OCI-LY1 (cell line): ENCODE results near the gene STYXL1.

Source experiments
- H2AFZ ChIP-seq: fragments of 200-600 bp; sonication (generic), shearing (Covaris generic); 2 replicates; pipeline ENCODE4 v1.6.0; 2014; ENCODE audit warnings: antibody characterized with exemption, mild to moderate bottlenecking, low read length
- H3F3A ChIP-seq: fragments of 200-600 bp; sonication (generic), shearing (Covaris generic); 2 replicates; pipeline ENCODE4 v1.6.0; 2014; ENCODE audit warnings: mild to moderate bottlenecking, antibody characterized with exemption, low read length, moderate library complexity; ENCODE audit not compliant: insufficient read depth
- H3K27ac ChIP-seq: fragments of 200-600 bp; sonication (generic); 2 replicates; pipeline ENCODE4 v1.5.1; 2014; ENCODE audit warnings: low read length, mixed run types, mild to moderate bottlenecking, low read depth; ENCODE audit not compliant: poor library complexity, severe bottlenecking
- H3K27me3 ChIP-seq: fragments of 200-600 bp; sonication (generic); 2 replicates; pipeline ENCODE4 v1.6.0; 2014; ENCODE audit warnings: antibody characterized with exemption, mild to moderate bottlenecking, low read length, moderate library complexity; ENCODE audit not compliant: insufficient read depth
- H3K36me3 ChIP-seq: fragments of 200-600 bp; sonication (generic); 2 replicates; pipeline ENCODE4 v1.6.1; 2014; ENCODE audit warnings: mild to moderate bottlenecking, antibody characterized with exemption, low read length, moderate library complexity, mixed read lengths; ENCODE audit not compliant: insufficient read depth
- H3K4me1 ChIP-seq: fragments of 200-600 bp; sonication (generic); 2 replicates; pipeline ENCODE4 v1.5.1; 2014; ENCODE audit warnings: mild to moderate bottlenecking, low read length, moderate library complexity; ENCODE audit not compliant: insufficient read depth, severe bottlenecking
- H3K4me2 ChIP-seq: fragments of 200-600 bp; sonication (generic), shearing (Covaris generic); 2 replicates; pipeline ENCODE4 v1.6.1; 2014; ENCODE audit warnings: low read length
- H3K4me3 ChIP-seq: fragments of 200-600 bp; sonication (generic); 2 replicates; pipeline ENCODE4 v1.5.1; 2014; ENCODE audit warnings: low read length, low read depth, mild to moderate bottlenecking, mixed read lengths; ENCODE audit not compliant: poor library complexity, severe bottlenecking
- H3K79me2 ChIP-seq: fragments of 200-600 bp; shearing (Covaris generic); 2 replicates; pipeline ENCODE4 v1.6.1; 2016; ENCODE audit warnings: mixed run types, low read length, mixed read lengths; ENCODE audit not compliant: insufficient read depth
- H3K9ac ChIP-seq: fragments of 200-600 bp; sonication (generic), shearing (Covaris generic); 2 replicates; pipeline ENCODE4 v1.6.1; 2014; ENCODE audit warnings: mild to moderate bottlenecking, low read length, mixed read lengths
- H3K9me2 ChIP-seq: fragments of 200-600 bp; sonication (generic), shearing (Covaris generic); 2 replicates; pipeline ENCODE4 v1.6.1; 2014; ENCODE audit warnings: low read depth, mild to moderate bottlenecking, low read length, mixed read lengths
- H3K9me3 ChIP-seq: fragments of 200-600 bp; shearing (Covaris generic); 2 replicates; pipeline ENCODE4 v1.6.1; 2014; ENCODE audit warnings: low read length, mixed read lengths
- H4K20me1 ChIP-seq: fragments of 200-600 bp; sonication (generic), shearing (Covaris generic); 2 replicates; pipeline ENCODE4 v1.6.0; 2016; ENCODE audit warnings: mild to moderate bottlenecking, low read length; ENCODE audit not compliant: insufficient read depth
- EZH2 ChIP-seq: fragments of 200-600 bp; sonication (generic), shearing (Covaris generic); IDR thresholded peaks from 2 replicates; pipeline ENCODE4 v1.8.0; 2017; ENCODE audit warnings: borderline replicate concordance, mixed run types, mild to moderate bottlenecking, antibody characterized with exemption, low read length, moderate library complexity, mixed read lengths
- TF ChIP-seq, protein P1 (sequence below): fragments of 200-600 bp; sonication (generic), shearing (Covaris generic); IDR thresholded peaks from 2 replicates; pipeline ENCODE4 v1.5.1; 2017; ENCODE audit warnings: mild to moderate bottlenecking, antibody characterized with exemption, low read length, moderate library complexity, mixed read lengths

Gene STYXL1

DNA sequence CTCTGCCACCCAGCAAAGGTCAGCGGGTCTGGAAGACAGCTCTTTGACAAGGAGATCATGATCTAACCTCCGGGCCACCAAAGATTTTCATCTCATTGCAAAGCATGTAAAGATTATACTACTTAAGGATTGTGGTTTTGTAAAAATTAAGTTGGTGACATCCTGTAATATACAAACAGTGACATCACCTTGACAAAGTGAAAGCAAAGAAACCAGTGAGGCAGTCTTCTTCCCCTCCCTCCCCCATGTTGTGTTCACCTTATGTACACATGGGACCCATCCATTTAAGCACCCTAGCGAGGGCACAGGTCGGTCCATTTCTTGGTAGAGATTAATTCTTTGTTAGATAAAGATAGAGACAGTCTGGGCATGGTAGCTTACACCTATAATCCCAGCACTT is 4.0 kb upstream of the STYXL1 start:
- H3F3A ChIP-seq: no peaks in the 10 kb centered on the region
- peaks cover 81% of the 10 kb centered on the region for H3K36me3 ChIP-seq
- H3K4me1 ChIP-seq: peaks cover 15% of the 10 kb centered on the region
- no peaks in the 10 kb centered on the region for H3K27me3 ChIP-seq
- H3K79me2 ChIP-seq: peaks cover 64% of the 10 kb centered on the region
- no peak overlapping the region for H2AFZ ChIP-seq
- H3K9me3 ChIP-seq: no peaks in the 10 kb centered on the region
- H3K4me3 ChIP-seq: no peak overlapping the region
- no peaks in the 10 kb centered on the region for H4K20me1 ChIP-seq
- H3K9ac ChIP-seq: no peak overlapping the region
- no peaks in the 10 kb centered on the region for H3K9me2 ChIP-seq
- no peak for TF ChIP-seq EZH2
- TF ChIP-seq, protein P1, sequence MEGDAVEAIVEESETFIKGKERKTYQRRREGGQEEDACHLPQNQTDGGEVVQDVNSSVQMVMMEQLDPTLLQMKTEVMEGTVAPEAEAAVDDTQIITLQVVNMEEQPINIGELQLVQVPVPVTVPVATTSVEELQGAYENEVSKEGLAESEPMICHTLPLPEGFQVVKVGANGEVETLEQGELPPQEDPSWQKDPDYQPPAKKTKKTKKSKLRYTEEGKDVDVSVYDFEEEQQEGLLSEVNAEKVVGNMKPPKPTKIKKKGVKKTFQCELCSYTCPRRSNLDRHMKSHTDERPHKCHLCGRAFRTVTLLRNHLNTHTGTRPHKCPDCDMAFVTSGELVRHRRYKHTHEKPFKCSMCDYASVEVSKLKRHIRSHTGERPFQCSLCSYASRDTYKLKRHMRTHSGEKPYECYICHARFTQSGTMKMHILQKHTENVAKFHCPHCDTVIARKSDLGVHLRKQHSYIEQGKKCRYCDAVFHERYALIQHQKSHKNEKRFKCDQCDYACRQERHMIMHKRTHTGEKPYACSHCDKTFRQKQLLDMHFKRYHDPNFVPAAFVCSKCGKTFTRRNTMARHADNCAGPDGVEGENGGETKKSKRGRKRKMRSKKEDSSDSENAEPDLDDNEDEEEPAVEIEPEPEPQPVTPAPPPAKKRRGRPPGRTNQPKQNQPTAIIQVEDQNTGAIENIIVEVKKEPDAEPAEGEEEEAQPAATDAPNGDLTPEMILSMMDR: no peak
- no peak overlapping the region for H3K27ac ChIP-seq
- no peak overlapping the region for H3K4me2 ChIP-seq

DNA sequence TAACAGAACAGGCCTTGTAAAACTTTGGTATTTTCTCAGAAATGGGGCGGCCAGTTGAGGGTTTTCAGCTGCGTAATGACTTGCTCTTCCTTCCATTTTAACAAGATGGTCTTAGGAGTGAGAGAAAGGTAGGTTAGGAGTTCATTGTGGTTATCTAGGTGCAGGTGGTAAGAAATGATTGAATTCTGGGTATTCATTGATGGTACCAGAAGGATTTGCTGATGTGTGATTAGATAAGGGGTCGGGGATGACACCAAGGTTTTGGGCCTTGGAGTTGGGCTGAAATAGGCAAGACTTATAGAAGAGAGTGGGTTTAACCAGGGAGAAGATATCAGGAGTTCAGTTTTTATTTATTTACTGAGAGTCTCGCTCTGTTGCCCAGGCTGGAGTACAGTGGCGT is 2.7 kb upstream of the STYXL1 start:
- H3K79me2 ChIP-seq: peaks cover 69% of the 10 kb centered on the region
- H3K4me1 ChIP-seq: peaks cover 20% of the 10 kb centered on the region
- H3K9ac ChIP-seq: no peak overlapping the region
- H3K4me2 ChIP-seq: no peak overlapping the region
- H3K9me3 ChIP-seq: no peaks in the 10 kb centered on the region
- no peak overlapping the region for H3K4me3 ChIP-seq
- H2AFZ ChIP-seq: no peak overlapping the region
- TF ChIP-seq EZH2: no peak
- TF ChIP-seq, protein P1: no peak
- H4K20me1 ChIP-seq: no peaks in the 10 kb centered on the region
- H3K9me2 ChIP-seq: no peaks in the 10 kb centered on the region
- H3K27ac ChIP-seq: no peak overlapping the region
- H3K36me3 ChIP-seq: peaks cover 73% of the 10 kb centered on the region
- no peaks in the 10 kb centered on the region for H3F3A ChIP-seq
- no peaks in the 10 kb centered on the region for H3K27me3 ChIP-seq

DNA sequence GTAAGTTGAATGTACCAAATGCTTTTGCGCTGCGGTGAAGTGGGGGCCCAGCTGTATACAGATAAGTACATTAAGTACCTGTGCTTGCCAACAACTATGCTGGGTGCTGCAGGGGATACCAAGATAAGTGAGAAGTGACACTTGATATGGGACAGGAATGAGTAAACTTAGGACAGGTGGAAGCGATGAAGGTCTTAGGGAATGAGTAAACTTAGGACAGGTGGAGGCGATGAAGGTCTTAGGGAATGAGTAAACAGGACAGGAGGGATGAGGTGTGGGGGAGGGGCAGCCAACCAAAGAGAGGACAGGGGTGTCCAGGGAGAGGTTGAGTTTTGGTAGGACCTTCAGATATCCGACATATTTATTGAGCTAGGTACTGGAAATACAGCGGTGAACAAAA is 1.5 kb upstream of the STYXL1 start:
- Histone ChIP-seq H3F3A (no peaks in the 10 kb centered on the region), H4K20me1 (no peaks in the 10 kb centered on the region), H3K4me3 (peak overlapping the region; percentile 94), H3K36me3 (peaks cover 68% of the 10 kb centered on the region), H3K9ac (peak overlapping the region; percentile 98), H3K4me1 (peaks cover 20% of the 10 kb centered on the region), H3K79me2 (peaks cover 64% of the 10 kb centered on the region), H3K27me3 (no peaks in the 10 kb centered on the region), H3K4me2 (peak overlapping the region; percentile 97), H3K9me2 (no peaks in the 10 kb centered on the region), H3K9me3 (no peaks in the 10 kb centered on the region), H3K27ac (peak overlapping the region; percentile 77), H2AFZ (no peak overlapping the region)
- TF ChIP-seq, protein P1: no peak
